GM21825 (cell line): ENCODE results near the gene CHST4.
"Not testable (repeated sequence)": the region's sequence is repeated elsewhere in the genome, so short reads cannot be mapped to it uniquely, and the experiment has no call there.

Source experiments
- ATAC-seq: cut with Tn5 transposase; IDR thresholded peaks from one replicate; pipeline ENCODE4 v1.9.1; 2021; ENCODE audit warnings: mild to moderate bottlenecking, moderate library complexity; ENCODE audit not compliant: unreplicated experiment

CHST4 gene

DNA sequence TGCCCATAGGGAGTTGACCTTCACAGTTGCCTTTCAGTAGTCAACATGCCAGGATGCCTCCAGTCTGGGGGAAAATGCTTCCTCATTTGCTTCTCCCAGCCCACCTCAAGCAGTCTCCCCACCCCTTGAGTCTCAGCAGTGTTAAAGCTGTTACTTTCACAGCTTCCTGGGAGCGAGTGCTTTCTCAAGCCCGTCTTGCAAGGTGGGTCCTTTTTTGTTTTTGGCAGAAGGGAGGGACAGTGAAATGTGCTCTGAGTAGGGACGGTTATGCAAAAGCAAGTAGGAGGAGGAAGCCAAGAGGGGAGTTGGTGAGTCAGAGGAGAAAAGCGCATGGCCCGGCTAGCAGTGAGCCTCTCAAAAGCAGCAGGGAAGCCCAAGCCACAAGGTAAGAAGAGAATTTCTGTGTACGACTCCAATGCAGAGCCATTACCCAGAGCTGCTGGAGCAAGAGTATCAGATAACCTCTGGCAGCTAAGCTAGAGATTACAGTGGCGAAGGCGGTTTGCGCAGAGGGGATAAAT, at the start of gene CHST4:
Gene CHST4 (plus strand): TSS at position 316 of the 521 bp plus-strand sequence. CDS start 10,252 bp downstream, outside the sequence.
- no peak for ATAC-seq

DNA sequence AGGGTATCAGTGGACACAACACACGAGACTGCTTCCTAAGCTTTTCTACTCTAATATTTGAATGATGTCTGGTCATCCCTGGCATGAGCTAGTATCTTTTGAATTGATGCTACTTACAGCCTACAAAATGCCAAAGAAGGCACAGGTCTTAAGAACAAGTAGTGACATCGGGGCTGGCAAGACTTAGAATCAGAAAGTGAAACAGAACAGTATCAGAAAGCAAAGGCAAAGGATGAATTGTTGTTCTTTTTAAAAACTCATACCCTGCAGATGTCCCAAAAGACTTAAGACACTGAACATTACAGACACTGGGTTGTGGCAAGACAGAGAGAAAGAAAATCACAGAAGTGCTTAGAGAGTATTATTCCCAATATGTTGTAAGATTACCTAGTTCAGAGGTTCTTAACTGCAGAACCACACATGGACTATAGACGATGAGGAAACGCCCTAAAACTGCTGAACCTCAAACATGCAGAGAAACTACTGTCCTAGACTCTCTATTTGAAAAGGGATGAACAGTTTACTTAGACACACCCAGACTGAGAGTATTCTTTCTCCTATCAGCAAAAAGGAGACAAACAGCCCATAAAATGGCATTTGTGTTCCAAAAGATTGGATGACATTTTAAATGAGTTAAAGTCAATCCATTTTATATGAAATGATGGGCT, 49.6 kb upstream of the CHST4 start:
- ATAC-seq = no peak

- no peak for ATAC-seq
Observed at GRCh38 chr16:71479420-71479819, 46.8 kb upstream of the CHST4 start.

- no peak for ATAC-seq
Observed at GRCh38 chr16:71480956-71481355, 45.3 kb upstream of the CHST4 start.

GRCh38 chr16:71482569-71482968, 43.7 kb upstream of the CHST4 start:
- ATAC-seq = no peak

- peak; percentile 87 for ATAC-seq
Observed at GRCh38 chr16:71484006-71484893, 42.0 kb upstream of the CHST4 start.

DNA sequence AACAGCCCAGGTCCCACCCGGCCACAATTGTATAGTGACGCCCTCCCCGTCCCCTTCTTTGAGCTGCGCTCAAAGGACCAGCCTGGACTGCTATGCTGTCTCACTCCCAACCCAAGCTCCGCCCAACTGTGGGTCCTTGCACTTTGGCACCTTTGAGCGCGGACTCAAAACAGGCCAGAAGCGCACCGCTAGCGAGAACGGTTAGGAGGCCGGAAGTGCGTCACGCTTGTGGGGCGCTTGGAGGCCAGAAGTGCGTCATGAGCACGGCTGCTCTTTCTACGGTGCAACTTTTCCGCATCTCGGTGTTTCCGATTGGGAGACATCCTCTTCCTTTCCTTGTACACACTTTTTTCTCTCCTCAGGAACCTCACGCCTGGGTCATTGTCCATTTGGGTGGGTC, 37.1 kb upstream of the CHST4 start, which contains the start of gene ZNF19:
Gene ZNF19 (minus strand): TSS at position 203 of the 400 bp plus-strand sequence. CDS start 7,210 bp downstream, outside the sequence.
- ATAC-seq = no peak

DNA sequence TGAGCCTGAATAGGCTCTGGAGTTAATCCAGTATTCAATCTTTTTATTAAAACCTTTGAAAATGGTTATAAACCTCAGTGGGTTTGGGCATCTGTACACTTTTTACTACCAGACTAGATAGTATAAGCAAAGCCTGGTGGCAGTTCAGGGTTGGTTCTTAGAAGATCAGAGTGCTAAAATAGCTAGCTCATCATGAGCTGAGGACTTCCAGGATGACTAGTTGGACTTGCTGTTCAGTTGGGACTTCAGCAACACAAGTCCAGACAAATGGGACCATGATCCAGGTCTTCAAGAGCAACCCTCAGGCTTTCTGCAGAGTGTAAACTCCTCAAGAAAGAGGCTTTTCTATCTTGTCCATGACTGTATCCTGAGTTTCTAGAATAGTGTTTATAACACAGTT, 35.9 kb upstream of the CHST4 start:
- ATAC-seq = no peak

DNA sequence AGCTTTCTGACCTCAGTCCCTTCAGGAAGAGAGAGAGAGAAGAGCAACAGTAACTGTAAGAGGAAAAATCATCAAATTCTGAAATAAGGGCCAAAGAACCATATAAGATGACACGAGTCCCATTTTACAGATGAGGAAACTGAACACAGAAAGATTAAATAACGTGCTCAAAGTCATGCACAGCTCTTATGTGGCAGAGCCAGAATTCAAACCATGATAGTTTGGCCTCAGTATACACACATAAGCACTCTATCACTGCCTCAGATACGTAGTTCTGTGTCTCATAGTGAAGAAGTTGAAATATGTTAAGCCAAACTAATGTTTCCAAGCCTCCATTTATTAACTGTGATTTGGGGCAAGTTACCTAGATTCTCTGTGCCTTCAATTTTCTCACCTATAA, 35.2 kb upstream of the CHST4 start:
- ATAC-seq = no peak

- ATAC-seq = no peak
Observed at GRCh38 chr16:71492786-71493185, 33.4 kb upstream of the CHST4 start.

DNA sequence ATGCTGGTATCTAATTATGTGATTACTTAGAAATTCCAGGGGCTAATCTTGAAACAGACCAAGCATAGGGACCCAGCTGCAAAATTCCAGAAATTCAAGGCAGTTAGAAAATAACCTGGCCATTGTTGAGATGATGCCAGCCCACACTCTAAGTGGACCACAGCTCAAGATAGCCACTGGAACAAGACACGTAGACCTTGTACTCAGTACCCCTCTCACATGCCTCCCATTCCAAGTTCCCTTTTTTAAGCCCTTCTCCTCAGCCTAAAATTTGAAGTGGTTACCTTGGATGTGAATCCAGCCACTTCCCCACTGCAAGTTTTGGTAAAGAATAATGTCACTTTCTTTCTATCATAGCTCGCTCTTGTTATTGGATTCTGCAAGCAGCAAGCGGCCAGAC, 33.0 kb upstream of the CHST4 start:
- ATAC-seq = no peak

- ATAC-seq = no peak
Observed at GRCh38 chr16:71498031-71498430, 28.2 kb upstream of the CHST4 start.

GRCh38 chr16:71499775-71500364, 26.4 kb upstream of the CHST4 start:
- ATAC-seq = no peak

GRCh38 chr16:71500964-71501363, 25.3 kb upstream of the CHST4 start:
- ATAC-seq = no peak

DNA sequence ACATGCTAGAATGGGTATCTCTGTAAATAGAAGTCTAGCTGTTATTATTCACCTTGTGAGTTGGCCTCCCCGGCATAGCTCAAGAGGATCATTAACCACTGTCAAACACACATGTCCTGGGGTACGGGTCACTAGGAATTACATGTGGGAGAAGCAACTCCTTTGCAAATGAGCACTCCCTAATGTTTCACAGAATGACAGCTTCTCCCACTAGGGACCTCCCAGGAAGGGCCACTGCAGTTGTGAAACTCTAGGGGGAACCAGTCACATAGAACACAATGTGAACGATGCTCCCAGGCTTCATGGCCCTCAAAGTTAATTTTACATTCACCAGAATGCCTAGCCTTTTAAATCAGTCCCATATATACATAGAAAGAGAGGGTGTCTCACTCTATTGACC, 24.7 kb upstream of the CHST4 start:
- ATAC-seq = no peak

- ATAC-seq = not testable (repeated sequence)
Observed at GRCh38 chr16:71504051-71504450, 22.2 kb upstream of the CHST4 start.

DNA sequence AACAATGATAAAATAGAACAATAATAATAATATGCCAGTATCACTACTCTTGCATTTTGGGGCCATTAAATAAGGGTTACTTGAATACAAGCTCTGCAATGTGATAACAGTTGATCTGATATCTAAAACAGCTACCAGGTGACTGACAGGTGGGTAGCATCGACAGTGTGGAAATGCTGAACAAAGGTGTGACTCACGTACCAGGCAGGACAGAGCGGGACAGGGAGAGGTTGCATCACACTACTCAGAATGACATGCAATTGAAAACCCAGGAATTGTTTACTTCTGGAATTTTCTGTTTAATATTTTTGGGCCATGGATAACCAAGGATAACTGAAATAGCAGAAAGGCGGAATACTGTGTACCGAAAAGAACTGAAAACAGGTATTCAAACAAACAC, 21.3 kb upstream of the CHST4 start:
- no peak for ATAC-seq

DNA sequence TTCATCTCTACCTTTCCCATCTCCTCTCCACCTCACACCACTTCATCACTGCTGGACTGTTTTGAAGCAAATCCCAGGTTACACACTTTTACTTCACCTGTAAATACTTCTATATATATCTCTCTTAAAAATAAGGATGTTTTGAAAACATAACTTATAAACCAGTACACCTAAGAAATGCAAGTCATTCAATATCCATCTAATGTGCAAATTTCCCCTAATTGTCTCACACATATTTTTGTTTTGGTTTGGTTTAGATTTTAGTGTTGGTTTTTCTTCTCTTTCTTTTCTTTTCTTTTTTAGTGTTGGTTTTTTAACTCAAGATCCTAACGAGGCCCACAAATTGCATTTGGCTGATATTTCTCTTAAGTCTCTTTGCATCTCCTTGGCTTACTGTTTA, 19.2 kb upstream of the CHST4 start:
- ATAC-seq = no peak

GRCh38 chr16:71513302-71513701, 12.9 kb upstream of the CHST4 start:
- no peak for ATAC-seq

DNA sequence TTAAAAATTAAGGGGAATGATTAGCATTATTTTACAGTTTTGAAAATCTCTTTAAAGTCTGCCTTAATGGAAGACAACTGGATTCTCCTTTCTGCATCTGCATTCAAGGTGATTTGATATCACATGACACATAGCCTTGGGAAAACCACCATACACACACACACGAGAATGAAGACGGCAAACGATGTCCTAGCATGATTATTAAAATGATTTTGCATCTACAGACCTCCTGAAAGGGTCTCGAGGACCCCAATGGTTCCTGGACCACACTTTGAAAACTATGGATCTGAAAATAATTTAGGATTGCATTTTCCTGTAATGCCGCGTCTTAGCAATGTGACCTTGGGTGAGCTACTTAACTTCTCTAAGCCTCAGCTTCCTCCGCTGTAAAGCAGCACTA, 11.8 kb upstream of the CHST4 start:
- no peak for ATAC-seq

- no peak for ATAC-seq
Observed at GRCh38 chr16:71515026-71515425, 11.2 kb upstream of the CHST4 start.
